Urothelium cell line (cell line): Measurements from ENCODE around the gene SPRING1.

Source experiments
- DNase-seq: peaks from one replicate; pipeline ENCODE4 v3.0.0; 2011; ENCODE audit warnings: low spot score, mixed read lengths
- FAIRE-seq: peaks from 2 replicates; lab custom pipeline; 2011; peaks lifted over from hg19 to GRCh38; lab: Jason Lieb, UNC

SPRING1 gene

GRCh38 chr12:116710370-116711150 lies 27.3 kb downstream of the SPRING1 start:
- no peak for FAIRE-seq

DNA sequence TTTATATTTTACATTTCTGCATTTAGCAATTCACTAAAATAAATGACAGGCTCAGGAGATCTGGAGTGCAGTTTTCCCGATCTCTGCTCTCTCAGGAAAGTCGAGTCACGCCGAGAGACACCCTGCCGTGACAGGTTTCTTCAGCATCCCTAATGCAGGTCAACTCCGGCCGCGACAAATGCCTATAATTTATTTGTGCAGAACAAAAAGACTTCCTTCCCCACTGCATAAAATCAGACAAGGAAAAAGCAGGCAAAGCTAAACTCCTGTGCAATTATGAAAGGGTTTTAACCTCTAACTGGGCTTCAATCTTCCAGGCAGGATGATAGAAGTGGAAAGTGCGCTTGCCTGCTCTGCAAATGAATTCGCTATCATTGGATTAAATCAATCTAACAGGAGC lies 28.1 kb downstream of the SPRING1 start:
- DNase-seq (no peak), FAIRE-seq (no peak)

More at GRCh38 chr12:116710370-116711150, 27.3 kb downstream of the SPRING1 start:
- no peak for DNase-seq

GRCh38 chr12:116708826-116709756 lies 28.8 kb downstream of the SPRING1 start:
- FAIRE-seq = peak; percentile 77
- peak; percentile 68 for DNase-seq

GRCh38 chr12:116707751-116708150 lies 30.1 kb downstream of the SPRING1 start:
- FAIRE-seq (no peak), DNase-seq (no peak)

DNA sequence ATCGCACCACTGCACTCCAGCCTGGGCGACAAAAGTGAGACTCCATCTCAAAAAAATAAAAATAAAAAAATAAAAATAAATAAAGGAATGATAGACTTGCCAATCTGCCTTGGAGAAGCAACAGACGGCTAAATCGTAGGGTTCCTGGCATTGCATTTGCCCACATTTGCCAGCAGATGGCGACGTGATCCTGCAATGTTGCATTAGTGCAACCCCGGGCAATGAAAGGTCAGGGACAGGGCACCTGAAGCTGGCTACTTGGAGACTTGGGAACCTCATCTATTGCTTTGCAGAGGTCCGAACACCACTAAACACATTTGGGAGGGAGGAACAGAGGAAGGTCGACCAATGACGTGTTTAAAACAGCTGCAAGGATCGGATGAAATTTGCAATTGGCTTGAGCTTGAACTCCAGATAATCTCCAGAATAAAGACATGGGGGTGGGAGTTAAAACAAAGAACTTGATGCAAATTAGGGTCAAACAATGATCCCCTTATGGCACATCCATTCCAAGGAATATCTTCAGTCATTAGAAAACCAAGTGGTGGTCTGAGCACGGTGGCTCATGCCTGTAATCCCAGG lies 34.6 kb downstream of the SPRING1 start:
- DNase-seq (peak; percentile 80), FAIRE-seq (no peak)

- FAIRE-seq (no peak), DNase-seq (no peak)
These were observed 36.4 kb downstream of the SPRING1 start for GRCh38 chr12:116701432-116701831.

DNA sequence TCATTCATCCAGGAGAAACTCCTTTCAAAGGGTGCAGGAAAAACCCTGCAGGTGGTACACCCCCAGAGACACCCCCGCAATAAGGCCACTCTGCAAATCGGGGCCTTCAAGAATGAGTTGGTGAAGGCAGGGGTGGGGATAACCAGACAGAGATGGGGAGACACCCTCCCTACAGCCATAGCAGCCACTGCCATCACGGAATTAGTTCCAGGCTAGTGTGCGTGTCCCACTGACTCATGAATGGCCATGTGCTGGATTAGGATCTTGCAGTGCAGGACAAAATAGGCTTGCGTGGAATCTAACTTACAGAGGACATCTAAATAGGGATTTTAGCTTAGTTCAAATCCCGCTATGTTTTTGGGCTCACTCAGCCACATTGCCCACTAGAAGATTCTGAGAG lies 37.8 kb downstream of the SPRING1 start:
- FAIRE-seq (no peak), DNase-seq (no peak)

GRCh38 chr12:116698554-116699075 lies 39.3 kb downstream of the SPRING1 start:
- DNase-seq = no peak
- FAIRE-seq = no peak

DNA sequence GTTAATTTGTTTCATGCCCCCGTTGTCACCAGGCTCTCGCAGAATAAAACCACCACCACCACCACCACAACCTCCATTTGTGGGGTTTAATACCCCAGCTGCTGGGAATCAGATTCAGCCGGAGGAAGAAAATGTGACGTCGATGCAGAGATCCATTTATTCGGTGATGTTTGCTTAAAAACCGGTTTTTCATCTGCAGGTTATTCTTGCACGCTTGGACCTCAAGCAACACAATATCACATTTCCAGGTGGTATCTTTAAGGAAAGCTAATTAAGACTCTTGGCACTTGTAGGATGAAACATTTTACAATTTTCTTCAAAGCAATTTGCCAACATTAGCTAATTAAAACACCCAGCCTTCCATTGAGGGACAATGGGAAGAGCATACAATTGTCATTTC lies 39.8 kb downstream of the SPRING1 start:
- FAIRE-seq = no peak
- DNase-seq = no peak

GRCh38 chr12:116697716-116698115 lies 40.2 kb downstream of the SPRING1 start:
- no peak for DNase-seq
- no peak for FAIRE-seq

GRCh38 chr12:116697305-116697704 lies 40.6 kb downstream of the SPRING1 start:
- FAIRE-seq (no peak), DNase-seq (peak; percentile 50)

- DNase-seq (no peak), FAIRE-seq (no peak)
These were observed 42.5 kb downstream of the SPRING1 start for GRCh38 chr12:116695464-116695725.

GRCh38 chr12:116694653-116695463 lies 43.0 kb downstream of the SPRING1 start:
- no peak for FAIRE-seq
- DNase-seq = no peak

DNA sequence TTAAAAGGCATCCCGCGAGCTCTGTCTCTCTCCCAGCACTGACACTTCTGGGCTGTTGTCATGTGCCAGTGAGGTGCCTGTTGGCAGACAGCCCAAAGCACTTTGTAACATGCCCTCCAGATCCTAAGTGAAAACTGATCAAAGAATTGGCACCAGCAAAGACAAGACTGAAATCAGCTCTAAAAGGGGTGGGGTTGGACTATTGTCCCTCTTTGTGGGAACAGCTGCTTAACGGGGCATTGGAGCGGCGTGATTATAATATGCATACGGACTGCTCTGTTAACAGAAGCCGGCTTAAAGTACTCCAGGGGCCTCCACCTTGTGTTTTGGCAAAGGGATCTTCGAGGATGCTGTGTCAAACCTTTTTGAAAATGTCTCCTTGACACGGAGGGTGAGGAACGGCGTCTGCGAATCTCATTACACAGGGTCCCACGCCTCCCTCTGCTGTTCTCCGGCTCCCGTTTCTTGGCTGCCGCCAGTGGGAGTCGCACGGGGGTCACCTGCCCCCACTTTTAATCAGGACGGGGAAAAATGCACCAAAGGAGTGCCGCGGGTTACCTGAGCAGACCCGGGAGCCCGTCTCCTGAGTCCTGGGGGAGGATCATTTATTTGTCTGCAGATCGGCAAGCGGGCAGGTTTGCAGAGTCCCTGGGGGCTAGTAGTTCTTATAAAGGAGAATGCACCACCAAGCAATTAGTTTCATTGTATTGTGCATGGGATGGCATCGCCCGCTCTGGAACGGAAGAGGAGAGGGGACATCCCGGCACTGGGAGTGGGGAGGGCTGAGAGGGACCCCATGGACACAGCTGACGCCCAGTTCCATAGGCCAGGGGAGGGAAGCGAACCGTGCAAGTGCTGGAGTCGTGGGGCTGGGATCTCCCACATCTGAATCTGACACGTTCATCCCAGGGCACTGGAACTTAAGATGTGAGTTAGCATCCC lies 44.3 kb downstream of the SPRING1 start:
- DNase-seq (no peak), FAIRE-seq (no peak)

DNA sequence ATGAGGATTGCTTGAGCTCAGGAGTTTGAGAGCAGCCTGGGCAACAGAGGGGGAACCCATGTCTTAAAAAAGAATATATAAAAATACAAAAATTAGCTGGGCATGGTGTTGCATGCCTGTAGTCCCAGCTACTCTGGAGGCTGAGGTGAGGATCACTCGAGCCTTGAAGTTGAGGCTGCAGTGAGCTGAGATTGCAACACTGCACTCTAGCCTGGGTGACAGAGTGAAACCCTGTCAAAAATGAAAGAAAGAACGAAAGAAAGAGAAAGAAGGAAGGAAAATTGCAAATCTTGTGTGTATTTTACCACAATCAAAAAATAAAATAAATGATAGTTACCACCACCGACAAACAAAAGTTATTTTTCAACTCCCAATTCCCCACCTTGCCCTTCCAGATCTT lies 45.3 kb downstream of the SPRING1 start:
- DNase-seq = no peak
- no peak for FAIRE-seq

- FAIRE-seq (no peak), DNase-seq (no peak)
These were observed 46.2 kb downstream of the SPRING1 start for GRCh38 chr12:116691636-116692035.

DNA sequence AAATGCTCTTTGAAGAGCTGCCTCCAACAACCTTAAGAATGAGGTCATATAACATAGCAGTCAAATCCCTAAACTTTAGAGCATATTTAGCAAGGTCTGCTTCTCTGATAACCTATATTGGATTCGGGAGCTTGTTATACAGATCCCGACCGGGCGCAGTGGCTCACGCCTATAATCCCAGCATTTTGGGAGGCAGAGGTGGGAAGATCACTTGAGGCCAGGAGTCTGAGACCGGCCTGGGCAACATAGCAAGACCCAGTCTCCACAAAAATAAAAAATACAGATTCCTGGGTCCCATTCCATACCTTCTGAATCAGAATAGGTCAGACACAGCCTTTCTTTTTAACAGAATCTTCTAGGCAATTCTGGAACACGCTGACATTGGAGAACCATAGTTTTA lies 46.7 kb downstream of the SPRING1 start:
- DNase-seq (no peak), FAIRE-seq (no peak)

DNA sequence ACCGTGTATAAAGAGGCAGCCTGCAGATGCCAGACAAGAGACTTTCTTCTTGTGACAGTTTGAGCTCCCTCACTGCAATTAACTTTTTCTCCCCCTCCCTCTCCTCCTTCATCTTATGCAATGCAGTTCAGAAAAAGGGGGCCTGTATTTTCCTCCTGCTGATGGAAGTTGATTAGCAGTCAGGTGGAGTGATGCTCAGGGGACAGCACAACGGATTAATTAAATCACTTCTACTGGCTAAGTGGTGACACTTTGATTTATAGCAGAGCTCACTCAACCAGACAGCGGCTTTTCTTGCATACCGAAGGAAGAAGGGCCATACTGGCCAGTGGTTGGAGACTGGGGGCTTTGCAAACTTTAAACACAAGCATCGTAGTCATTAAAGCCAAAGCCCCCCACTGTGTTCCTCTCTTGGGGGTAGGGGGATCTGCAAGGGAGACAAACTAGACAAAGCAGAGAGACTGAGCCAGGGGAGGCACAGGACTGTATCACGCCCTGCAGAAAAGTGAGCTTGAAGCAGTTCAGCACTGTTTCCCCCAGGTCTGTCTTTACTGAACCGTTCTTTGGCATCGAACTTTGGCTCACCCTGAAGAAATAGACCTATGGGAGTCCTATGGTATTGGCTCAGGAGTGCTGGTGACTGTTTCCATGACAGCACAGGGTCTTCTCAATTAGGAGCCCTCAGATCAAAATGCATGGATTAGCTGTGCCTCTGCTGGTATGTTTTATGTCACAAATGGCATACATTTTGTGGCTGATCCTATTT lies 47.7 kb downstream of the SPRING1 start:
- FAIRE-seq (no peak), DNase-seq (no peak)

- FAIRE-seq (no peak), DNase-seq (no peak)
These were observed 48.3 kb downstream of the SPRING1 start for GRCh38 chr12:116689521-116689920.
